ENCODE data around the gene PRR12.

PRR12 gene

DNA sequence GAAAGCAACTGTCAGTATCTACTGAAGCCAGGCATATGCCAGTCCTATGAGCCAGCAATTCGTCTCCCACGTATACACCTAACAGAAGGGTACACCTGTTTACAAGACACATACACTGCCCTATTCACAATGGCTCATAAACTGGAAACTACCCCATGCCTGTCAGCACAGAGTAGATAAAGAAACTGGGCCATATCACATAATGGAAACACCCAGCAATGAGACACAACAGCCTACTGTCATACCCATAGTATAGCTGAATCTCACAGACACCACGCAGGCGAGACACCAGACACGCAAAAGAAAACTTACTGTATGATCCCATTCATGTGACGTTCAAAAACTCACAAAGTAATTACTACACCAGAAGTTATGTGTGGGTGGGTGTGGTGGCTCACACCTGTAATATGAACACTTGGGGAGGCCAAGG is 26.4 kb upstream of the PRR12 start:
- TF ChIP-seq CTCF (IDR thresholded peaks at IDR 0.05; ENCODE audit: low read depth, low read length, missing control alignments), result no peak
- H3K4me3 ChIP-seq (ENCODE audit: low read depth, low read length), result no peak overlapping the region
- in situ Hi-C loops (cut with HindIII; ENCODE audit: low sequenced_read_pairs), result loop anchor here (5.0 kb wide), 1 partner anchor 52 kb away; the partner anchor contains the start of gene FCGRT
- DNase-seq (ENCODE audit: low read depth), result no peak

GRCh38 chr19:49565261-49565660 is 25.7 kb upstream of the PRR12 start:
- in situ Hi-C loops (cut with HindIII; ENCODE audit: low sequenced_read_pairs), result no loop called here
- H3K4me3 ChIP-seq (ENCODE audit: low read depth, low read length), result no peak overlapping the region
- no peak for TF ChIP-seq CTCF (IDR thresholded peaks at IDR 0.05; ENCODE audit: low read depth, low read length, missing control alignments)
- no peak for DNase-seq (ENCODE audit: low read depth)

- TF ChIP-seq CTCF (IDR thresholded peaks at IDR 0.05; ENCODE audit: low read depth, low read length, missing control alignments), result no peak
- no peak for DNase-seq (ENCODE audit: low read depth)
- H3K4me3 ChIP-seq (ENCODE audit: low read depth, low read length), result no peak overlapping the region
- in situ Hi-C loops (cut with HindIII; ENCODE audit: low sequenced_read_pairs), result no loop called here
These were observed 24.7 kb upstream of the PRR12 start for GRCh38 chr19:49566302-49566701.

- no peak for TF ChIP-seq CTCF (IDR thresholded peaks at IDR 0.05; ENCODE audit: low read depth, low read length, missing control alignments)
- in situ Hi-C loops (cut with HindIII; ENCODE audit: low sequenced_read_pairs), result no loop called here
- DNase-seq (ENCODE audit: low read depth), result no peak
- no peak overlapping the region for H3K4me3 ChIP-seq (ENCODE audit: low read depth, low read length)
These were observed 23.0 kb upstream of the PRR12 start for GRCh38 chr19:49567861-49568441.

- TF ChIP-seq CTCF (IDR thresholded peaks at IDR 0.05; ENCODE audit: low read depth, low read length, missing control alignments), result peak; percentile 99
- DNase-seq (ENCODE audit: low read depth), result peak; percentile 87
- no peak overlapping the region for H3K4me3 ChIP-seq (ENCODE audit: low read depth, low read length)
- in situ Hi-C loops (cut with HindIII; ENCODE audit: low sequenced_read_pairs), result no loop called here
These were observed 20.7 kb upstream of the PRR12 start for GRCh38 chr19:49570138-49570856.

GRCh38 chr19:49570997-49571676 is 19.8 kb upstream of the PRR12 start:
- in situ Hi-C loops (cut with HindIII; ENCODE audit: low sequenced_read_pairs), result no loop called here
- TF ChIP-seq CTCF (IDR thresholded peaks at IDR 0.05; ENCODE audit: low read depth, low read length, missing control alignments), result no peak
- H3K4me3 ChIP-seq (ENCODE audit: low read depth, low read length), result no peak overlapping the region
- DNase-seq (ENCODE audit: low read depth), result no peak

Data from astrocyte of the cerebellum (primary cell).